ENCODE results near the gene FERMT3. TPM values are rescaled to one million over a fixed set of nuclear protein-coding genes. Genes with fewer than 3 reads are reported as not detected.

FERMT3 gene
- total and polyA plus RNA-seq, 4 donors = 17.4 to 182 (median 84.5) TPM

DNA sequence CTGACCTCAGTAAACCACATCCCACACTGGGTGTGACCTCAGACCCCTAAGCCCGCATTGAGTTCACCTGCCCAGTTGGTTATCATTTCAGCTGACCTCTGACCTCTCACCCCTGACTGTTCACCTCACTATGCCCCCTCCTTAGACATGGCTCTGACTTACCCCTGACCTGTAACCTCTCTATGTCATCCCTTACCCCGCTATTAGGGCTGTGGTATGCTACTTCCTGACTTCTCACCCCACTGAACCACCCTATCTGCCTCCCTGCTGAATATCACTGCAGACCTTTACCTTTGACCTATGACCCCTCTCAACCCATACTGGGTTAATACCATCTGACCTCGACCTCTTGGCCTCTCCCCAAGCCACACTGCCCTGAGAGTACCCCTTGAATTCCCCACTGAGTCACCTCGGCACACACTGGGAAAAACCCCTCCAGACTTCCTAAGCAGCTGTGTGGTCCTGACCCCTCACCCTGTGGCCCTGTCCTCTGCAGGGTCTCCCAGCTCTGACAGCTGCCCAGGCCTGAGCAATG is 53.1 kb downstream of the FERMT3 start:
- 83 to 93% methylated on average over 4 of the region's 4 CpGs for WGBS, 2 donors
- no peak overlapping the region for H3K4me3 ChIP-seq
- H3K4me1 ChIP-seq (ENCODE audit: control insufficient read depth in 5 of 5, insufficient read depth in 5 of 5, low read length in 5 of 5) = no peaks in the 10 kb centered on the region
- ATAC-seq (ENCODE audit: insufficient read depth, low FRiP score) = no peak
- no peak overlapping the region for H3K27ac ChIP-seq (ENCODE audit: low read depth in 1 of 2, low read length in 1 of 2)
- TF ChIP-seq, protein P1, sequence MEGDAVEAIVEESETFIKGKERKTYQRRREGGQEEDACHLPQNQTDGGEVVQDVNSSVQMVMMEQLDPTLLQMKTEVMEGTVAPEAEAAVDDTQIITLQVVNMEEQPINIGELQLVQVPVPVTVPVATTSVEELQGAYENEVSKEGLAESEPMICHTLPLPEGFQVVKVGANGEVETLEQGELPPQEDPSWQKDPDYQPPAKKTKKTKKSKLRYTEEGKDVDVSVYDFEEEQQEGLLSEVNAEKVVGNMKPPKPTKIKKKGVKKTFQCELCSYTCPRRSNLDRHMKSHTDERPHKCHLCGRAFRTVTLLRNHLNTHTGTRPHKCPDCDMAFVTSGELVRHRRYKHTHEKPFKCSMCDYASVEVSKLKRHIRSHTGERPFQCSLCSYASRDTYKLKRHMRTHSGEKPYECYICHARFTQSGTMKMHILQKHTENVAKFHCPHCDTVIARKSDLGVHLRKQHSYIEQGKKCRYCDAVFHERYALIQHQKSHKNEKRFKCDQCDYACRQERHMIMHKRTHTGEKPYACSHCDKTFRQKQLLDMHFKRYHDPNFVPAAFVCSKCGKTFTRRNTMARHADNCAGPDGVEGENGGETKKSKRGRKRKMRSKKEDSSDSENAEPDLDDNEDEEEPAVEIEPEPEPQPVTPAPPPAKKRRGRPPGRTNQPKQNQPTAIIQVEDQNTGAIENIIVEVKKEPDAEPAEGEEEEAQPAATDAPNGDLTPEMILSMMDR (IDR thresholded peaks at IDR 0.05; ENCODE audit: control extremely low read depth, extremely low read depth) = no peak
- no peak for DNase-seq
- peaks cover 2 to 81% (median 16%) of the 10 kb centered on the region in 4 donors for H3K36me3 ChIP-seq (ENCODE audit: control insufficient read depth in 4 of 4, insufficient read depth in 4 of 4, low read length in 4 of 4)
- no peak overlapping the region for H3K9ac ChIP-seq (ENCODE audit: insufficient read depth in 1 of 2, low read length in 2 of 2)
- H3K27me3 ChIP-seq (ENCODE audit: control insufficient read depth in 3 of 3, insufficient read depth in 3 of 3, low read length in 2 of 3) = no peaks in the 10 kb centered on the region
- no peaks in the 10 kb centered on the region for H3K9me3 ChIP-seq (ENCODE audit: control insufficient read depth in 4 of 4, insufficient read depth in 3 of 4, low read length in 3 of 4)

DNA sequence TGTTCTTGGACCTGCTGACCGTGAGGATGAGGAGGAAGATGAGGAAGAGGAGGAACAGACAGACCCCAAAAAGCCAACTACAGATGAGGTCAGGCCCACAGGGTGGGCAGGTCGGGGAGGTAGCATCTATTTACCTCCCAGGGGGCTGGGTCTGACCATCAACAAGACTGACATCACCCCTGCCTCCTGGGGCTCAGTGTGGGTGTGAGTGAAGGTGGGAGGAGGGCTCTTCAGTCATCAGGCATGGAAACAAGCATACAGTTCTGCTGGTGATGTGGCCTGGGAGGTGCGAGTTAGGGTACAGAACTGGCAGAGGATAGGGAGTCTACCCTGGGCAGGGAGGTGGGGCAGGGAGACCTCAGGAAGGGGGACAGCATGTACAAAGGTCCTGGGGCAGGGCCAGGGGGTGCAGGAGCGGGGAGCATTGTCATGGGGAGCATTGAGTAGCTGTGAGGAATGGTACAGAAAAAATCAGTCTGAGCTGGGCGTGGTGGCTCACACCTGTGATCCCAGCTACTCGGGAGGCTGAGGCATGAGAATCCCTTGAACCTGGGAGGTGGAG is 53.7 kb downstream of the FERMT3 start:
- Histone ChIP-seq H3K36me3 (ENCODE audit: control insufficient read depth in 4 of 4, insufficient read depth in 4 of 4, low read length in 4 of 4) (peaks cover 2 to 78% (median 14%) of the 10 kb centered on the region in 4 donors), H3K27me3 (ENCODE audit: control insufficient read depth in 3 of 3, insufficient read depth in 3 of 3, low read length in 2 of 3) (no peaks in the 10 kb centered on the region), H3K4me3 (no peak overlapping the region), H3K9ac (ENCODE audit: insufficient read depth in 1 of 2, low read length in 2 of 2) (no peak overlapping the region), H3K9me3 (ENCODE audit: control insufficient read depth in 4 of 4, insufficient read depth in 3 of 4, low read length in 3 of 4) (no peaks in the 10 kb centered on the region), H3K4me1 (ENCODE audit: control insufficient read depth in 5 of 5, insufficient read depth in 5 of 5, low read length in 5 of 5) (no peaks in the 10 kb centered on the region), H3K27ac (ENCODE audit: low read depth in 1 of 2, low read length in 1 of 2) (no peak overlapping the region)
- TF ChIP-seq, protein P1 (IDR thresholded peaks at IDR 0.05; ENCODE audit: control extremely low read depth, extremely low read depth) = no peak
- DNase-seq (no peak), ATAC-seq (ENCODE audit: insufficient read depth, low FRiP score) (no peak)
- WGBS, 2 donors = 94 to 96% methylated on average over 6 of the region's 6 CpGs

DNA sequence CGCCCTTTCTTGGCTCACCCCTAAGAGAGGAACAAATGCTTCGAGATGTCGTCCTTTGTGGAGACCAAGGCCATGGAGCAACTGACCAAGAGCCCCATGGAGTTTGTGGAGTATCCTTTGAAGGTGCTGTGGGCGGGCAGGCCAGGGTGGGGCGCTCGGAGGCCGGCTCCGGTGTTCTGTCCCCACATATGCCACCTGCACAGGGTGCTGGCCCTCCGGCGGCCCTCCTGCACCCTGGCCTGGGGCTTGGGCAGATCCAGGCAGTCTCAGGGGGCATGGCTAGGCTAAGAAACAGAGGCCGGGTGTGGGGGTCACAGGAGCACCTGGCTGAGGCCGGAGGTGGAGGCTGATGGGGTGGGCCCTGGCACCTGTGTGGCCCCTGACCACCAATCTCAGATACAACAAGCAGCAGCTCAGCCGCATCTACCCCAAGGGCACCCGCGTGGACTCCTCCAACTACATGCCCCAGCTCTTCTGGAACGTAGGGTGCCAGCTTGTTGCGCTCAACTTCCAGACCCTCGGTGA is 55.1 kb downstream of the FERMT3 start:
- Histone ChIP-seq H3K9me3 (ENCODE audit: control insufficient read depth in 4 of 4, insufficient read depth in 3 of 4, low read length in 3 of 4) (no peaks in the 10 kb centered on the region), H3K36me3 (ENCODE audit: control insufficient read depth in 4 of 4, insufficient read depth in 4 of 4, low read length in 4 of 4) (peaks cover 2 to 79% (median 23%) of the 10 kb centered on the region in 4 donors), H3K27me3 (ENCODE audit: control insufficient read depth in 3 of 3, insufficient read depth in 3 of 3, low read length in 2 of 3) (no peaks in the 10 kb centered on the region), H3K4me3 (no peak overlapping the region), H3K9ac (ENCODE audit: insufficient read depth in 1 of 2, low read length in 2 of 2) (no peak overlapping the region), H3K4me1 (ENCODE audit: control insufficient read depth in 5 of 5, insufficient read depth in 5 of 5, low read length in 5 of 5) (no peaks in the 10 kb centered on the region), H3K27ac (ENCODE audit: low read depth in 1 of 2, low read length in 1 of 2) (no peak overlapping the region)
- ATAC-seq (ENCODE audit: insufficient read depth, low FRiP score) (no peak), DNase-seq (no peak)
- TF ChIP-seq, protein P1 (IDR thresholded peaks at IDR 0.05; ENCODE audit: control extremely low read depth, extremely low read depth) = no peak
- WGBS, 2 donors = 94 to 97% methylated on average over 18 of the region's 18 CpGs

Data from lung (tissue), 12 donors.